Lower leg skin (tissue), 4 donors: ENCODE measurements around the gene CTSW. TPM values are rescaled to one million over a fixed set of nuclear protein-coding genes. Genes with fewer than 3 reads are reported as not detected.
"Not testable (repeated sequence)": the region's sequence is repeated elsewhere in the genome, so short reads cannot be mapped to it uniquely, and the experiment has no call there.

Source experiments
- DNase-seq, 2 donors: peaks; one replicate each; pipeline ENCODE4 v3.0.0-alpha.2; 2019; ENCODE audit warnings: low spot score in 2 of 2
- H3K4me3 ChIP-seq: fragments of 200-600 bp; sonication (generic); 2 replicates; pipeline ENCODE4 v1.5.1; 2017; ENCODE audit warnings: mild to moderate bottlenecking, low read depth; ENCODE audit not compliant: poor library complexity, severe bottlenecking
- CTCF ChIP-seq, 3 donors: fragments of 450-650 bp; IDR thresholded peaks; one replicate each; pipeline ENCODE4 v1.5.1; 2016; ENCODE audit warnings: antibody characterized with exemption in 3 of 3, mild to moderate bottlenecking in 3 of 3, moderate library complexity in 2 of 3
- POLR2A ChIP-seq, 2 donors: fragments of 450-650 bp; IDR thresholded peaks; one replicate each; pipeline ENCODE4 v1.6.1; 2016 to 2017; ENCODE audit warnings: antibody characterized with exemption in 2 of 2, mild to moderate bottlenecking in 1 of 2, moderate library complexity in 1 of 2
- WGBS, 2 donors: methylation state at CpG; one replicate each; pipeline ENCODE4 v1.1.5; 2018; 5-methylcytosine and 5-hydroxymethylcytosine counted together
- intact Hi-C: fragments of 100-400 bp; cut with DNase I; formaldehyde crosslinking; loops from one replicate; pipeline ENCODE4 v1.15.0; 2023; ENCODE audit warnings: low total_unique reads
- total RNA-seq, 4 donors: library from RNA; depleted of rRNA; stranded (reverse); fragments of >200 nt; gene quantifications; one replicate each; pipeline ENCODE4 v1.1.0, GENCODE V29; 2016

Gene CTSW
- total RNA-seq, 4 donors from 2014 or later = 0.29 to 0.55 (median 0.29) TPM; not detected in 1

GRCh38 chr11:65888163-65888814 lies 8.7 kb downstream of the CTSW start, which contains the start of gene FIBP:
FIBP (minus strand) TSS chr11:65888471; CDS start chr11:65888418, 53 bp downstream.
- TF ChIP-seq POLR2A (IDR thresholded peaks at IDR 0.05) (no peak), CTCF (IDR thresholded peaks at IDR 0.05) (peak in 2 of 3 donors; percentile 24 to 71)
- 1 to 2% methylated on average over 15 to 44 of the region's 57 CpGs for WGBS, 2 donors
- H3K4me3 ChIP-seq = peak within 1 kb of the TSS; percentile 61
- intact Hi-C loops = no loop called here
- peak; percentile 95 to 100 for DNase-seq

DNA sequence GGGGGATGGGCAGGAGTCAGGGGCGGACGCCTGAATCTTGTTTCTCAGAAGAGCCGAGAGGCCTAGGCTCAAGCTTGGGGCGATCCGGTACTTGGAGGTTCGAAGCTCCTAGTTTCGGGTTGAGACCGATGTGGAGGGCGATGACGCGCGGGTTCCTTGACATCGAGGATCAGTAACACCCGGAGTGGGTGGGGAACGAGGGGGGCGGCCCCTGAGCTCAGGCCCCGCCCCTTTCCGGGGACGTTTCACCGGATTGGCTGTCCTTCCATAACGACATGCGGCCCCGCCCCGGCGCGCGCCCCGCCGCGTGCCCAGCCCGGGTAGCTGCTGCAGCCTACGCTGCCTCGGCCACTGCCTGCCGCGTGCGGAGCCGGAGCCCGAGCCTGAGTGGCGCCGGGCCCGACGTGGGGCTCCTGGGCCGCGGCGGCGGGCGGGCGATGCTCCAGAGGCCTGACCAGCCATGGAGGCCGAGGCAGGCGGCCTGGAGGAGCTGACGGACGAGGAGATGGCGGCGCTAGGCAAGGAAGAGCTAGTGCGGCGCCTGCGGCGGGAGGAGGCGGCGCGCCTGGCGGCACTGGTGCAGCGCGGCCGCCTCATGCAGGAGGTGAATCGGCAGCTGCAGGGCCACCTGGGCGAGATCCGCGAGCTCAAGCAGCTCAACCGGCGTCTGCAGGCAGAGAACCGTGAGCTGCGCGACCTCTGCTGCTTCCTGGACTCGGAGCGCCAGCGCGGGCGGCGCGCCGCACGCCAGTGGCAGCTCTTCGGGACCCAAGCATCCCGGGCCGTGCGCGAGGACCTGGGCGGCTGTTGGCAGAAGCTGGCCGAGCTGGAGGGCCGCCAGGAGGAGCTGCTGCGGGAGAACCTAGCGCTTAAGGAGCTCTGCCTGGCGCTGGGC lies 10.9 kb downstream of the CTSW start, which contains the start of gene CCDC85B:
CCDC85B (plus strand) TSS at position 350 of the 895 bp plus-strand sequence; CDS start at position 461, 111 bp downstream.
- peak within 1 kb of the TSS; percentile 58 for H3K4me3 ChIP-seq
- TF ChIP-seq CTCF (IDR thresholded peaks at IDR 0.05) (no peak), POLR2A (IDR thresholded peaks at IDR 0.05) (peak in 1 of 2 donors; percentile 54)
- 0% methylated on average over 5 to 61 of the region's 94 CpGs for WGBS, 2 donors
- intact Hi-C loops = no loop called here
- DNase-seq = peak; percentile 99 to 100

GRCh38 chr11:65891219-65892136 lies 11.8 kb downstream of the CTSW start:
- intact Hi-C loops = no loop called here
- TF ChIP-seq POLR2A (IDR thresholded peaks at IDR 0.05) = no peak
- TF ChIP-seq CTCF (IDR thresholded peaks at IDR 0.05) = no peak
- WGBS, 2 donors = 18 to 20% methylated on average over 29 to 34 of the region's 57 CpGs
- peak in 1 of 2 donors; percentile 91 for DNase-seq
- peak overlapping the region; percentile 58 for H3K4me3 ChIP-seq

- intact Hi-C loops, H3K4me3 ChIP-seq, DNase-seq: not testable (repeated sequence)
- 64 to 66% methylated on average over 4 to 5 of the region's 5 CpGs for WGBS, 2 donors
Measured at GRCh38 chr11:65892137-65892540, 12.5 kb downstream of the CTSW start.

- H3K4me3 ChIP-seq = no peak overlapping the region
- no peak for TF ChIP-seq CTCF (IDR thresholded peaks at IDR 0.05)
- TF ChIP-seq POLR2A (IDR thresholded peaks at IDR 0.05) = no peak
- WGBS, 2 donors = 73 to 74% methylated on average over 10 of the region's 10 CpGs
- intact Hi-C loops = no loop called here
- no peak for DNase-seq
Measured at GRCh38 chr11:65892661-65893317, 13.2 kb downstream of the CTSW start.
